A172 (cell line): ENCODE results near the gene WDR44. TPM values are rescaled to one million over a fixed set of nuclear protein-coding genes. Genes with fewer than 3 reads are reported as not detected.
"Not testable (repeated sequence)": the region's sequence is repeated elsewhere in the genome, so short reads cannot be mapped to it uniquely, and the experiment has no call there.

Source experiments
- DNase-seq: peaks from one replicate; pipeline ENCODE4 v3.0.0-alpha.2; 2015; ENCODE audit warnings: low spot score
- total RNA-seq: library from RNA; depleted of rRNA; stranded (reverse); fragments of >200 nt; shearing (Covaris generic); gene quantifications from 2 replicates; pipeline ENCODE4 v1.2.3, GENCODE V29; 2014; rRNA removed

The WDR44 gene, protein sequence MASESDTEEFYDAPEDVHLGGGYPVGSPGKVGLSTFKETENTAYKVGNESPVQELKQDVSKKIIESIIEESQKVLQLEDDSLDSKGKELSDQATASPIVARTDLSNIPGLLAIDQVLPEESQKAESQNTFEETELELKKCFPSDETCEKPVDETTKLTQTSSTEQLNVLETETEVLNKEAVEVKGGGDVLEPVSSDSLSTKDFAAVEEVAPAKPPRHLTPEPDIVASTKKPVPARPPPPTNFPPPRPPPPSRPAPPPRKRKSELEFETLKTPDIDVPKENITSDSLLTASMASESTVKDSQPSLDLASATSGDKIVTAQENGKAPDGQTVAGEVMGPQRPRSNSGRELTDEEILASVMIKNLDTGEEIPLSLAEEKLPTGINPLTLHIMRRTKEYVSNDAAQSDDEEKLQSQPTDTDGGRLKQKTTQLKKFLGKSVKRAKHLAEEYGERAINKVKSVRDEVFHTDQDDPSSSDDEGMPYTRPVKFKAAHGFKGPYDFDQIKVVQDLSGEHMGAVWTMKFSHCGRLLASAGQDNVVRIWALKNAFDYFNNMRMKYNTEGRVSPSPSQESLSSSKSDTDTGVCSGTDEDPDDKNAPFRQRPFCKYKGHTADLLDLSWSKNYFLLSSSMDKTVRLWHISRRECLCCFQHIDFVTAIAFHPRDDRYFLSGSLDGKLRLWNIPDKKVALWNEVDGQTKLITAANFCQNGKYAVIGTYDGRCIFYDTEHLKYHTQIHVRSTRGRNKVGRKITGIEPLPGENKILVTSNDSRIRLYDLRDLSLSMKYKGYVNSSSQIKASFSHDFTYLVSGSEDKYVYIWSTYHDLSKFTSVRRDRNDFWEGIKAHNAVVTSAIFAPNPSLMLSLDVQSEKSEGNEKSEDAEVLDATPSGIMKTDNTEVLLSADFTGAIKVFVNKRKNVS
- 5.5 and 6.2 TPM in 2 replicates for total RNA-seq

DNA sequence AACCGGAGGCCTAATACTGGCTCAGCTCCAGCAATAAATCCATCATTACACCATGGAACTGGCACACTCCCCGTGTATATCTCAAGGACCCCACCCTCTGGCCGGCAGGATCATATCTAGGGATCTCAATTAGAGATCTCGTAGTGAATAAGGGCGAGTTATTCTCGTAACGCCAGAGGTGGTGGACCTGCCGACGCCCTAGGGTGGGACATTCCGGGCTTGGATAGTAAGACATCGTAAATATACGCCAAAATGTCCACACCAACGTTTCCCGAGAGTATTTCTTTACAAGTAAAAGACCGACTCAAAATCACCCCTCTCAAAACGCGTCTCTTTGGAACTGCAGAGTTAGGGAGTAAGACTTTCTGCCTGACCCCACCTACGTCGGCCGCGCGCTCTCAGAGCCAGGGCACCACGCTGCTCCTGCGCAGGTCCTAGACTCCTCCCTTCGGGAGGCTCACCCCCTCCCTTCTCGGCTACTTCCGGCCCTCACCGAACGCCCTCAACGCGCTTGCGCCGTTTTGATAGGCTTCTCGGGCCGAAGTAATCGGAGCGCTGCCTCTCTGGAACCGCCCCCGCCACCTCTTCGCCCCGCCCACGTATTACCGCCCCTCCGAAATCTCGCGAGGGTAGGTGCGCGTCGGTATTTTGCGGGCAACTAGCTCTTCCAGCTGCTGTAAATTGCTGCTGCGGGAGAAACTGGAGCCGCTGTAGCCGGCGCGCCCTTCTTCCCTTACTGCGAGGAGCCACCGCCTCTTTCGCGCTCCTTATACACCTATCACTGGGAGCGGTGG lies at the start of gene WDR44:
Gene WDR44 (plus strand): TSS at position 643 of the 794 bp plus-strand sequence. CDS start 398 bp downstream, outside the sequence.
- DNase-seq, result peak; percentile 80

DNA sequence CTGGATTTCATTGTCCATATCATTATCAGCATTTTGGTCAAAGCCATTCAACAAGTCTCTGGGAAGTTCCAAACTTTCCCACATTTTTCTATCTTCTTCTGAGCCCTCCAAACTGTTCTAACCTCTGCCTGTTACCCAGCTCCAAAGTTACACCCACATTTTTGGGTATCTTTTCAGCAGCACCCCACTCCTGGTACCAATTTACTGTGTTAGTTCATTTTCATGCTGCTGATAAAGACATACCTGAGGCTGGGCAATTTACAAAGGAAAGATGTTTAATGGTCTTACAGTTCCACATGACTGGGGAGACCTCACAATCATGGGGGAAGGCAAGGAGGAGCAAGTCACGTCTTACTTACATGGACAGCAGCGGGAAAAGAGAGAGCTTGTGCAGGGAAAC lies 40.1 kb upstream of the WDR44 start:
- not testable (repeated sequence) for DNase-seq

DNA sequence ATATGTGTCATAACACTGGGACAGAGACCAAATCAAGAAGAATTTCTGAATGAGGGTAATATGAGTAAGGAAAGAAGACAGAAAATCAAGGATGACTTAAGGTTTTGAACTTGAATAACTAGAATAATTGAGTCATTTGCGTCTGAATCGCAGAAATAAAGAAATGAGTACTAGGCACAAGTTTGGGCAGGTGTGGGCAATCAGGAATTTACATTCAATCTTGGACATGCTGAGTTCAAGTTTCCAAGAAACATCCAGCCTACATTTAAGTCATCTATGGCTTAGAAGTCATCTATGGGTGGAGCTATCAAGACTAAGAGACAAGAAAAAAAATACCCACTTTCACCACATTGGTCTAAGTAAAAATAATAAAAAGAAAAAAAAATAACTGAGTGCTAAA lies 30.4 kb upstream of the WDR44 start:
- DNase-seq, result no peak

DNA sequence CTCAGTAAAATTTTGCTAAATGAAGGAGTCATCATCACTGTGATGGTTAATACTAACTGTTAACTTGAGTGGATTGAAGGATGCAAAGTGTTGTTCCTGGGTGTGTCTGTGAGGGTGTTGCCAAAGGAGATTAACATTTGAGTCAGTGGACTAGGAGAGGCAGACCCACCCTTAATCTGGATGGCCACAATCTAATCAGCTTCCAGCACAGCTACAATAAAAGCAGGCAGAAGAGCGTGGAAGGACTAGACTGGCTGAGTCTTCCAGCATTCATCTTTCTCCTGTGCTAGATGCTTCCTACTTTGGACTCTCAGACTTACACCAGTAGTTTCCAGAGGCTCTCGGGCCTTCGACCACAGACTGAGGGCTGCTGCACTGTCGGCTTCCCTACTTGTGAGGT lies 21.3 kb upstream of the WDR44 start:
- DNase-seq, result no peak

DNA sequence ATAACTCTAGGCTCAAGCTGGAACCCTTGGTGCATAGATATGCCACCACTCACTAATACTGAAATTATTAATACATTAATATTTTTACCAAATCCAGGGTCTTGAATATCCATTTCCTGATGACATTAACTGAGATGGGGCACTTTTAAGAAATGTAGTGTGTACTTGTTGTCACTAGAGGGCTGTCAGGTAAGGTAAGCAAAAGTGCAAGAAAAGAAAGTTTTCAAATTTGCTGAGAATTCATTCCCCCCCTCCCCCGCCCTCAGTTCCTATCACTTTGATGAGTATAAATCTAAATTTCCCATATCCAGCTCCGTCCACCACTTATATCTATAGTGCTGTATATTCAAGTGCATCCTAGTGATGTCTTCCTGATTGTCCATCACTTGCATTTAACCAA lies 20.5 kb upstream of the WDR44 start:
- DNase-seq, result no peak

DNA sequence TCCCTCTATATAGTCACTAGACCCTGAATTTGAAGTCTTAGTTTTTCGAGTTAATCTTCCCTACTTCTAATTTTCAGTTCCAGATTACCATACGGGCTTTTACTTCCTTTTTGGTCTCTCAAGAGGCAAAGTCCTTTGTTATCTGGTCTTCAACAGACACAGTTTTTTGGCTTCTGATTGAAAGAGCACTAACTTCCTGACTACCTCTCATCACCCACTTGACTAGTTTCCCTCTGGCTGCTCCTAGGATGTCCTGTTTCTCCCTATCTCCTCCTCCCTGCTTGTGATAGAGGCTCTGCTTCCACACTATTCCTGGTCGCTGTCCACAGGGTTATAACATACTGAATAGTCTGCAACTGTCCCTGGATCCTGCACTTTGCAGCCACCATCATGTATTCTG lies 16.7 kb upstream of the WDR44 start:
- no peak for DNase-seq

DNA sequence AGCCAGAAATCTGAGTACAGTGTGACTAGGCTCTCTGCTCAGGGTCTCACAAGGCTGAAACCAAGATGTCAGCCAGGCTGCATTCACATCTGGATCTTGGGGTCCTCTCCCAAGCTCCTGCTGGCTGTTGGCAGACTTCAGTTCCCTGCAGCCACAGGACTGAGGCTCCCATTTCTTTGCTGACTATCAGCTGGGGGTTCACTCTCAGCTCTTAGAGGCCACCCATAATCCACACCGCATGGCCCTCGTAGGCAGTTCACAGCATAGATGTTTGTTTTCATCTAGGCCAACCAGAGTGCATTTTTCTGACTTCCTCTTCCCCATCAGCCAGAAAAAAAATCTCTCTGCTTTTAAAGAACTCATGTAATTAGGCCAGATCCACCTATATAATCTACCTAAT lies 8.2 kb upstream of the WDR44 start:
- DNase-seq, result no peak

DNA sequence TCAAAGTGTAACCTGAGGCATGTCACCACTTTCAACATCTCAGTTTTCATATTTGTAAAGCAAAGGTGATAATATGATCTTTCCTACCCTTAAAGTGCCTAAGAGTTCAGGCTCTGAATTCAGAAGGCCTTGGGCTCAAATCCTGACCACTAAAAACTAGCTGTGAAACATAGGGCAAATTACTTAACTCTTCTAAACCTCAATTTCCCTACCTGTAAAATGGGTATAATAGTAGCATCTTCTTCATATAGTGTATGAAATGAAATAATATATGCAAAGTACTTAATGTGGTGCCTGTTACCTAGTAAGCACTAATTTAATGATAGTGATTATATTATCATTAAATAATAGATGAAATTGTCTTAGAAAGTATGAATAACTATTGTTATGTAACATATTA lies 7.0 kb upstream of the WDR44 start:
- DNase-seq, result no peak

DNA sequence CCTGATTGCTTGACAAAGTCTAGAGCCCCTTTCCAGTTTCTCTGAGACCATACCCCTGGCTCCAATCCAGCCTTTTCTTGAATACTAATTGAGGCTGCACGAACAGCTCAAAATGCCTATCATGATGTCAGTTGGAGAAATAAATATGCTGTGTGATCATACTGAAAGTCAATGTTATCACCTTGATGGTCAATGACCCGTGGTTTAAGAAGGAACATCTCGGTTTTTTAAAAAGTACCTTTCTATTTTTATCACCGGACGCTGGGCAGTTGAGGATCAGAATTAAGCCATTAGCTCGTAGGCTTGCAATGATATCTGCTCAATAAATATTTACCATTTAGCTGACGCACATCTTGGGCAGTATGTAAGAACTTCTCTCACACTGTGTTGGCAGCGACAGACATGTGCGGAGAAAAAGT lies 852 bp upstream of the WDR44 start:
- DNase-seq, result no peak

DNA sequence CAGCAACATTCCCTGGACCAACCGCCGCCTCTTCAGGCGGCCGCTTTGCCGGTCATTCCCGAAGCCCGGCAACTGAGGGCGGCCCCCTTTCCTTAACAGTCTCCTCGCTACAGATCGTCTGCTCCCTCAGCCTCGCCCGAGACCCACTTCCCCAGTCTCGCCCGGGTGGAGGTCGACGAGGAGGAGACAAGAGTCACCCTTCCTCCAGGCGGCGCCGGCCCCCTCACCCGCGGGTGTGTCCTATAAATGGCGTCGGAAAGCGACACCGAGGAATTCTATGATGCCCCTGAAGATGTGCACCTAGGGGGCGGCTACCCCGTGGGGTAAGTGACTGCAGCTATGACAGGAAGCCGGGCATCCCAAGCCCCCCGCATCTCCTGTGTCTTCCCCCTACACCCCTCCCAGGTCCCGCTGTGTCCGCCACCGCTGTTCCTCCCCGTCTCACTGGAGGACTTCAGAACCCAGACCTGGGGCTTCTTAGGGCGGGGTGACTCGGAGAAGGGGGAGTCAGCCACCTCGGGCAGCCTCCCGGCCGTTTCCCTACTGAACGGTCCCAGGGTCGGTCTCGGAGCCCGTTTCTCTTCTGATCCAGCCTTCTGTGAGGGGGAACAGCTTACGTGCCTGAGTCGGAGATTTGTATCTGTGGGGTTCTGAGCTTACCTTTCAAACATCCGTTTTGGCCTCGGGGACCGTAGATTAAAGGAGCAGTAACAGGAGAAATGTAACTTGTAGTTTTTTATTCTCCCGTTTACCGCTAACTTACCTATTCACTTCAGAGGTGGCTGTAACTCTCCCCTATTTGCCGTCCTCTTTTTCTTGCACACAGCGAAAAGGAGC lies 570 bp downstream of the WDR44 start:
- no peak for DNase-seq

DNA sequence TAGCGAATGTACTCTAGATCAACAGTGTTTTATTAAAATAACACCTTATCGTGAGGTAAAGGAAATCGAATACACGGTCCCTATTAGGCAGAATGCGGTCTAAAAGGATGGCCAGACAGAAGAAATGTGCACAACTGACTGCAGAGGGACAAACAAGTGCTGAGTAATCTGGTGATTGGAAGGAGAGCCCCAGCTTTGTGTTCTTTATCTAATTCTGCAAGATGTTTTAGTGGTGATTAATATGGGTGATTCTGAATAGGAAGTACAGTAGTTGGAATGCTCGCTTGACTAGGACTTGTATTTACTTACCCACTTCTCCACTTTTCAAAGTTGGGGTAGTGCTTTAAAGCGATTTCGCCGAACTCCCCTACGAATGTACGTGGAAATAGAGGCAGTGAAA lies 1.2 kb downstream of the WDR44 start:
- DNase-seq, result peak; percentile 15

DNA sequence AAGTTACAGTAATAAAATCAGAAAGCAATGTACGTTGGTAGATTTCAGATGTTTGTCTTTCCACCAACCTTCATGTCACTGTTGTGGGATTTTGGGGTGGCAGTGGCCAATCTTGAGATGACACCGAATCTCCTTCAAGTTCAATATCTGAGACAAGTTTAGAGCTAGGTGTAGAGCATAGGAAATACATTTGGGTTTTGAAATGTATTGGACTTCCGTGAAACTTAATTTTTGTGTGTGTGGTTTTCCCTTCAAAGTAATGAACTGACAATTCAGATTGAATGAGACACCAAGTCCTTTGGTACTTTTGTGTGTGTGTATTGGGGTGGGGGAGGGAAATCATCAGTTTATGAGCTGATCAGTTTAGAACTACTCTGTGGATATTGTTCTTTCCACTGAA lies 1.8 kb downstream of the WDR44 start:
- DNase-seq, result no peak

DNA sequence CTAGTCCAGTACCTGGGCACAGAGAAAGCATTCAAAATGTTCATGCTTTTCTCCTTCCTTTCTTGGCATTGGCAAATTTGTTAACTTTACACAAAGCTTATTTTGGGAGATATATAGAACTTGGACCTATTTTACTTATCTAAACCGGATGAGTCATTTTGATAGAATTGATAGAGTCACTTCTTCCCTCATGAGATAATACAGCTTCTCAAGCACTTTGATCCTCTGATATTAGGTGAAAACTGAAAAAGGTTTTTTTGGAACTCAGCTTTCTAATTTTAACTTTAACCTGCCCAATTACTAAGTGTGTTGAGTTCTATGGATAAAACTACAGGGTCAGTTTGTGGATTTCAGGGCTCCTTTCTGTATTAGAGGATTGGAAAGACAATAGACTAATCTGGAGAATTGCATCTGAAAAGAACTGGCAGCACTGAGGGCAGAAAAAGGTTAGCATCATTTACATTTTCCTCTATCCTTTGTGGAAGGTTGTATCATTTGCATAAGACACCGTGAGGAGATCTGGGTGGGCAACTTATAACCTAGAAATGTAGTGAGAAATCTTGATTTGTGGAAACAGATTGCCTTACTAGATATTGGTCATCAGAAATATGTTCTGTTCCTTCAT lies 2.4 kb downstream of the WDR44 start:
- DNase-seq, result no peak

DNA sequence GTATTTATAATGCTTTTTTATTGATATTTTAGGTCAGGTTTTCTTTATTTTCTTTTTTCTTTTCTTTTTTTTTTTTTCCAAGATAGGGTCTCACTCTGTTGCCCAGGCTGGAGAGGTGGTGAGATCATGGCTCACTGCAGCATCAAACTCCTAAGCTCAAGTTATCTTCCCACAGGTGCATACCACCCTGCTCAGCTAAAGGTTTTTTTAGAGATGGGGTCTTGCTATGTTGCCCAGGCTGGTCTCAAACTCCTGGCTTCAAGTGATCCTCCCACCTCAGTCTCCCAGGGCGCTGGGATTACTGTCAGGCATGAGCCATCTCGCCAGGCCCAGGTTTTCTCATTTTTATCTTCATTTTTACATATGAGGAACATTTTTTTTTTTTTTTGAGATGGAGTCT lies 3.3 kb downstream of the WDR44 start:
- no peak for DNase-seq

DNA sequence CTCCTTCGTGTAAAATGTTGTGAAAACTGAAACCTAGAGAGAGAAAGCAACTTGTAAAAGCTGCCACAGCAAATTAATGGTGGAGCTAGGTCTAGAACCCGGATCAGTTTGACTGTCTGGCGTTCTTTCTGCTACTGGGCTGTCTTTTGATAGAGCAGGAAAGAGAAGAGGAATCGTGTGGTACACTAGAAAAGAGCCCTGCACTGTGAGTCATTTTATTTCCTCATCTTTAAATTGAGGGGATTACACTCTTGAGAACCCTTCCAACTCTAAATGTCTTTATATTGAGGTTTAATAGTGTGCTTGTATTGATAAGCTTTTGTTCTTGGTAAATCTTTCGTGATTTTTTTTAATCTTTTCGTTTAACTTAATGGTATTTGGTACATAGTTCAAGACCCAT lies 4.3 kb downstream of the WDR44 start:
- no peak for DNase-seq

DNA sequence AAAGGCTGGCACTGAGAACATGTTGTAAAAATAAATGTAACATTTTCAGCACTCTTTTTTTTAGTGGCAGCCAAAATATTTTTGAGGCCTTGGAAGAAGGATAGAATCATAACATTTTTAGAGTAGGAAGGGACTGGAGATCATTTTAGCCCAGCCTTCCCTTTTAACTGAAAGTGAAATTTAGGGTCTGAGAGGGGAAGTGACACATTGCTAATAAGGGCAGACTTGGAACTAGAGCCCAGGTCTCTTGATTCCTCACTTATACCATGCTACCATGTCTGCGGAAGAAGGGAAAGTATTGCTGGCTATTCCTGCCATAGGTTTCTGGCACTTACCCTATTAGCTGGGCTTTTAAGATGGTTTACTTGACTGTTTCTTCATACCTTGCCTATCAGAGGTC lies 4.8 kb downstream of the WDR44 start:
- no peak for DNase-seq

DNA sequence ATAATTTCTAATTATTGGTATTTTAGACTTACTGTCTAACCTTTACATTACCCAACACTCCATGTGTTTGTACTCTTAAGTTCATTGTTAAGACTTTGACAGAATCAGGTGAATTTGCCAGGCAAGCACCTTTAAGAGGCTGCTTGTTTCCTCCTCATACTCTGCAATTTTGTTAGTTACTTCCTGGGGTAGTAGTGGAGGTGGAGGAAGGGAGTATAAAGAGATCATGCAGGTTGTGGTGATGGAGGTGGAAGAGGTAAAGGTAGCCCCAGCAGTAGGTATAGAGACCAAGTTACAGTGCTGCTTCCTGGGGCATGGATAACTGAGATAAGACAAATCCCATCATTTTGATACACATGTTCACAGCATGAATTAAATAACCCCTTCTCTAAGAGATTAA lies 6.7 kb downstream of the WDR44 start:
- no peak for DNase-seq

DNA sequence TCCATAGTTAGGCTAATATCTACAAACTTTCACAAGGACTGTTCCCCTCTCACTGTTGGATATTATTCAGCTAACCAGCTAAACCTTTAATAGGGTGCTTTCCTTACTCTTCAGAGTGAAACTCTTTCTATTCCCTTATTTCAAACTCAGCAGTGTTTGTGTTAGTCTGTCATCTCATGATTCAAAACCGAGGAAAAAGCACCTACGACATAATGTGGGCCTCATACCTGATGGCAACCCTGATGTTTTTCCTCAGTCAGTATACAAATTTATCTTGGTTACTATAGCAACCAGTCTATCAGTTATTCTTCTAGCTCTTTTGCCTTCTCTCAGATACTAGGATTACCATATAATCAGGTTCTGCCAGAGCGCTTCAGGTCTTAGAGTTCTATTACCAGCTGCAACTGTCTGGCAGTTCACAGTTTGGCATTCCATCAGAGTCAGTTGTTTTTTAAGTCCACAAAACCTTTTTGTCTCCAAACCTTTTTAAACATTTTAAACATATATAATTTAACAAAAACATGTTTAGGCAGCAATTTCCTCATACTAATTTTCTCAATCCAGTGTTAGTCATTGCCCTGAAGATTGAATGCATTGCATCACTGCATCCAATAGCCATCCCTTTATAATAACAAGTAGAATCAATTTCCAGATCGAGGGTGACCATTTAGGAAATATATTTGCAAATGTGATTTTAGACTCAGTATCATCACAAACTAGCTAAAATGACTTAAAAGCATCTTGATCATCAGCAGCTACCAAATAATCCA lies 7.4 kb downstream of the WDR44 start:
- DNase-seq, result no peak

DNA sequence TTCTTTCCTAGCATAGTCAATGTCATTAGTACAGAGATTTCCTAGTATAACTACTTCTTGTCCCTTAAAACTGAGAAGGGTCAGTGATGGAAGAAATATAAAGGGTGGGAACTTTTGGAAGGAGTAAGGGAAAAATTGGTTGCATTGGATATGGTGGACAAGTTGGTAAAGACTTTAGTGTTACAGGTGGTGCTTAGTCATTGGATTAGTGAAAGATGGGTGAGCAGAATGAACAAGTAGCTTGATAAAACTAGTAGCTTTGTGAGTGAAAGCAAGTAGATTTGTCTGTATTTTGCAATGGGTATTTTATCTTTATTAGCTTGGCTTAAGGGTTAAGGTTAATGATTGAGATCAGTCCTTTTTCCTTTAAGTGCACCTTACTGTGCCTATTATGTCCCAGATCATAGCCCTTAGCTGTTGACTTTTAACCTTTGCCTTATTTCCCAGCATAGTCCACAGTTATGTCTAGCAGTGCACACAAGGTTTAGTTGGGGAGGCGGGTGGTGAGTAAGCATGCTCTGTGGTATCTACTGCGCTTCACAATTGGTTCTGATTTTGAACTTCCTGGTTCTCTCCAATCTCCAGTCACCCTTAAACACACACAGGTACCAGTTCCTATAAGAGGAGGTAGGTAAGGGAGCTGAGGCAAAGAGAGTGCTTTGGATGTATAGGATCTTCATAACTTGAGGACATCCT lies 9.5 kb downstream of the WDR44 start:
- DNase-seq, result no peak
